HepG2 (cell line): ENCODE data around the gene STK11. TPM values are rescaled to one million over a fixed set of nuclear protein-coding genes. Genes with fewer than 3 reads are reported as not detected.

Source experiments
- ETV6 ChIP-seq: sonication (generic); formaldehyde crosslinking; conservative IDR thresholded peaks from 2 replicates; pipeline ENCODE4 v1.4.0; 2020; ENCODE audit warnings: missing genetic modification reagents
- KDM5A ChIP-seq: fragments of 200-600 bp; sonication (generic); IDR thresholded peaks from 2 replicates; pipeline ENCODE4 v1.7.0; 2018; ENCODE audit warnings: antibody characterized with exemption, mild to moderate bottlenecking, low read length, borderline replicate concordance
- NFATC3 ChIP-seq: sonication (generic); formaldehyde crosslinking; IDR thresholded peaks from 2 replicates; pipeline ENCODE4 v1.5.1; 2020; ENCODE audit warnings: mild to moderate bottlenecking, missing genetic modification reagents
- PHF20 ChIP-seq: sonication (generic); formaldehyde crosslinking; IDR thresholded peaks from 2 replicates; pipeline ENCODE4 v1.5.0; 2020; ENCODE audit warnings: mild to moderate bottlenecking, missing genetic modification reagents
- PLRG1 ChIP-seq: fragments of 450-650 bp; conservative IDR thresholded peaks from 2 replicates; pipeline ENCODE4 v1.6.1; 2016
- POLR2AphosphoS5 ChIP-seq: IDR thresholded peaks from 2 replicates; pipeline ENCODE4 v1.6.1; 2012; ENCODE audit warnings: low read depth, low read length
- SMYD3 ChIP-seq: sonication (generic); formaldehyde crosslinking; IDR thresholded peaks from 2 replicates; pipeline ENCODE4 v1.8.1; 2023; ENCODE audit warnings: mild to moderate bottlenecking, missing genetic modification reagents
- ZBTB7A ChIP-seq: sonication (generic); formaldehyde crosslinking; IDR thresholded peaks from 2 replicates; pipeline ENCODE4 v1.8.0; 2022; ENCODE audit warnings: mild to moderate bottlenecking, missing genetic modification reagents
- ZFAT ChIP-seq: sonication (generic); formaldehyde crosslinking; conservative IDR thresholded peaks from 2 replicates; pipeline ENCODE4 v1.8.1; 2023; ENCODE audit warnings: missing genetic modification reagents, inconsistent platforms
- ZNF570 ChIP-seq: sonication (generic); formaldehyde crosslinking; IDR thresholded peaks from 2 replicates; pipeline ENCODE4 v1.4.0; 2020; ENCODE audit warnings: mild to moderate bottlenecking, missing genetic modification reagents, borderline replicate concordance
- ZNF841 ChIP-seq: sonication (generic); formaldehyde crosslinking; IDR thresholded peaks from 2 replicates; pipeline ENCODE4 v1.8.1; 2023; ENCODE audit warnings: missing genetic modification reagents, borderline replicate concordance
- ZZZ3 ChIP-seq: sonication (generic); formaldehyde crosslinking; IDR thresholded peaks from 2 replicates; pipeline ENCODE4 v1.4.0; 2020; ENCODE audit warnings: missing genetic modification reagents, mild to moderate bottlenecking, borderline replicate concordance
- polyA plus RNA-seq, 8 experiments: library from polyadenylated mRNA; depleted of rRNA in 3 of 8; stranded (reverse) in 7 of 8; unstranded in 1 of 8; fragments of >200 nt; fragmentation: Illumina TruSeq in 4 of 8; extraction: Trizol in 4 of 8; gene quantifications; 2 replicates each; pipeline versions ENCODE4 v1.2.1 to v1.2.3, GENCODE V29; 2011 to 2016; ENCODE audit warnings: low read depth in 4 of 8, missing spikeins in 1 of 8, mixed read lengths in 1 of 8; ENCODE audit not compliant: insufficient read depth in 1 of 8
- total RNA-seq, 5 experiments: library from RNA; depleted of rRNA; stranded (reverse); fragments of >200 nt; fragmentation: Illumina TruSeq; extraction: Trizol; gene quantifications; 2 replicates each; pipeline ENCODE4 v1.2.3, GENCODE V29; 2016; ENCODE audit warnings: low read depth in 1 of 5
- TF ChIP-seq, protein P1 (sequence below): sonication (generic); formaldehyde crosslinking; IDR thresholded peaks from 2 replicates; pipeline ENCODE4 v1.4.0; 2020; ENCODE audit warnings: missing genetic modification reagents, borderline replicate concordance
- TF ChIP-seq, protein P2 (sequence below): sonication (generic); formaldehyde crosslinking; IDR thresholded peaks from 2 replicates; pipeline ENCODE4 v1.8.1; 2023; ENCODE audit warnings: missing genetic modification reagents, mild to moderate bottlenecking, borderline replicate concordance
- TF ChIP-seq, protein P3 (sequence below): sonication (generic); formaldehyde crosslinking; conservative IDR thresholded peaks from 2 replicates; pipeline ENCODE4 v1.4.0; 2020; ENCODE audit warnings: missing genetic modification reagents
- TF ChIP-seq, protein P4 (sequence below): sonication (generic); formaldehyde crosslinking; IDR thresholded peaks from 2 replicates; pipeline ENCODE4 v1.5.0; 2020; ENCODE audit warnings: mild to moderate bottlenecking, missing genetic modification reagents
- TF ChIP-seq, protein P5 (sequence below): sonication (generic); formaldehyde crosslinking; IDR thresholded peaks from 2 replicates; pipeline ENCODE4 v1.4.0; 2020; ENCODE audit warnings: missing genetic modification reagents, mild to moderate bottlenecking, borderline replicate concordance

STK11 gene
- total and polyA plus RNA-seq, 2 of the 13 experiments (the other 11 are each of a cell fraction or from before 2014, with no cell fraction given) = 27.5 to 43.6 TPM

DNA sequence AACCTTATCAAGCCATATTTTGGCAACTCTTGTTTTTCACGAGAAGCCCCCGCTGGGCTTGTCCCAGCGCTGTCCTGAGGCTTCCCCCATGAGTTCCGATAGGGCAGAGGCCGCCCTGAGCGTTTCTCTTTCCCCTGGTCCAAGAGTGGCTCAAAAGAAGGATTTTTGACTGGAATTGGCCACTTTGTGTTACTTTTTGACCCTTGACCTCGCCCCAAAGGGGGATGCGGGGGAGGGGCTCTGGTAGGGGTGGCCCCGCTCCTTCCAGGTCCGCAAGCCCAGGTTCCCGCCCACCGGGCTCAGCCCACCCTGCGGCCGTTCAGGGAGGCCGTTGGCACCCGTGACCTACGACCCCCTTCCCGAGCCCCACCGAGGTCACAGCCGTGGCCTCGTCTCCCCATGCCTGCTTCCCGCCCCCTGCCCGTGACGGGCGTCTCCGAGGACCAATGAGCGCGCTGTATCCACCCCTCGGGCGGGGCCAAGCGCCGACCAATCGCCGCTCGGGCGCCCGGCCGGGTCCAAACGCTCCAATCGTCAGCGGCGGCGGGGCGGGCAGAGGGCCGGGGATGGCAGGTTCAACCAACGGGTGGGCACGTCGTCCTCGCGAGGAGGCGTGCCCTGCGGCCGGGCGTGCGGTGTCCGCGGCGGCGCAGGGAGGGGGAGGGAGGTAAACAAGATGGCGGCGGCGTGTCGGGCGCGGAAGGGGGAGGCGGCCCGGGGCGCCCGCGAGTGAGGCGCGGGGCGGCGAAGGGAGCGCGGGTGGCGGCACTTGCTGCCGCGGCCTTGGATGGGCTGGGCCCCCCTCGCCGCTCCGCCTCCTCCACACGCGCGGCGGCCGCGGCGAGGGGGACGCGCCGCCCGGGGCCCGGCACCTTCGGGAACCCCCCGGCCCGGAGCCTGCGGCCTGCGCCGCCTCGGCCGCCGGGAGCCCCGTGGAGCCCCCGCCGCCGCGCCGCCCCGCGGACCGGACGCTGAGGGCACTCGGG lies at the start of gene STK11 (continued):
- 0 out of 2 replicates have a peak, but pooled peaks have one; percentile 61 for TF ChIP-seq ETV6 (CRISPR knock-in tag)
- peak; percentile 82 for TF ChIP-seq ZBTB7A
- TF ChIP-seq, protein P1, sequence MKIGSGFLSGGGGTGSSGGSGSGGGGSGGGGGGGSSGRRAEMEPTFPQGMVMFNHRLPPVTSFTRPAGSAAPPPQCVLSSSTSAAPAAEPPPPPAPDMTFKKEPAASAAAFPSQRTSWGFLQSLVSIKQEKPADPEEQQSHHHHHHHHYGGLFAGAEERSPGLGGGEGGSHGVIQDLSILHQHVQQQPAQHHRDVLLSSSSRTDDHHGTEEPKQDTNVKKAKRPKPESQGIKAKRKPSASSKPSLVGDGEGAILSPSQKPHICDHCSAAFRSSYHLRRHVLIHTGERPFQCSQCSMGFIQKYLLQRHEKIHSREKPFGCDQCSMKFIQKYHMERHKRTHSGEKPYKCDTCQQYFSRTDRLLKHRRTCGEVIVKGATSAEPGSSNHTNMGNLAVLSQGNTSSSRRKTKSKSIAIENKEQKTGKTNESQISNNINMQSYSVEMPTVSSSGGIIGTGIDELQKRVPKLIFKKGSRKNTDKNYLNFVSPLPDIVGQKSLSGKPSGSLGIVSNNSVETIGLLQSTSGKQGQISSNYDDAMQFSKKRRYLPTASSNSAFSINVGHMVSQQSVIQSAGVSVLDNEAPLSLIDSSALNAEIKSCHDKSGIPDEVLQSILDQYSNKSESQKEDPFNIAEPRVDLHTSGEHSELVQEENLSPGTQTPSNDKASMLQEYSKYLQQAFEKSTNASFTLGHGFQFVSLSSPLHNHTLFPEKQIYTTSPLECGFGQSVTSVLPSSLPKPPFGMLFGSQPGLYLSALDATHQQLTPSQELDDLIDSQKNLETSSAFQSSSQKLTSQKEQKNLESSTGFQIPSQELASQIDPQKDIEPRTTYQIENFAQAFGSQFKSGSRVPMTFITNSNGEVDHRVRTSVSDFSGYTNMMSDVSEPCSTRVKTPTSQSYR (CRISPR knock-in tag) = peak; percentile 60
- TF ChIP-seq ZNF570 (CRISPR knock-in tag) = no peak
- no peak for TF ChIP-seq ZNF841 (CRISPR knock-in tag)
- TF ChIP-seq PLRG1 = no peak
- TF ChIP-seq SMYD3 (CRISPR knock-in tag) = no peak
- TF ChIP-seq KDM5A = no peak; the same call in 1 of the 2 replicates
- TF ChIP-seq, protein P2, sequence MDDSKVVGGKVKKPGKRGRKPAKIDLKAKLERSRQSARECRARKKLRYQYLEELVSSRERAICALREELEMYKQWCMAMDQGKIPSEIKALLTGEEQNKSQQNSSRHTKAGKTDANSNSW (CRISPR knock-in tag) = peak; percentile 73; the same call in 1 of the 2 replicates
- TF ChIP-seq NFATC3 (CRISPR knock-in tag) = 0 out of 2 replicates have a peak, but pooled peaks have one; percentile 59
- TF ChIP-seq POLR2AphosphoS5 = peak; percentile 51; the same call in 1 of the 2 replicates
- TF ChIP-seq, protein P3, sequence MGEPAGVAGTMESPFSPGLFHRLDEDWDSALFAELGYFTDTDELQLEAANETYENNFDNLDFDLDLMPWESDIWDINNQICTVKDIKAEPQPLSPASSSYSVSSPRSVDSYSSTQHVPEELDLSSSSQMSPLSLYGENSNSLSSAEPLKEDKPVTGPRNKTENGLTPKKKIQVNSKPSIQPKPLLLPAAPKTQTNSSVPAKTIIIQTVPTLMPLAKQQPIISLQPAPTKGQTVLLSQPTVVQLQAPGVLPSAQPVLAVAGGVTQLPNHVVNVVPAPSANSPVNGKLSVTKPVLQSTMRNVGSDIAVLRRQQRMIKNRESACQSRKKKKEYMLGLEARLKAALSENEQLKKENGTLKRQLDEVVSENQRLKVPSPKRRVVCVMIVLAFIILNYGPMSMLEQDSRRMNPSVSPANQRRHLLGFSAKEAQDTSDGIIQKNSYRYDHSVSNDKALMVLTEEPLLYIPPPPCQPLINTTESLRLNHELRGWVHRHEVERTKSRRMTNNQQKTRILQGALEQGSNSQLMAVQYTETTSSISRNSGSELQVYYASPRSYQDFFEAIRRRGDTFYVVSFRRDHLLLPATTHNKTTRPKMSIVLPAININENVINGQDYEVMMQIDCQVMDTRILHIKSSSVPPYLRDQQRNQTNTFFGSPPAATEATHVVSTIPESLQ (CRISPR knock-in tag) = no peak
- TF ChIP-seq, protein P4, sequence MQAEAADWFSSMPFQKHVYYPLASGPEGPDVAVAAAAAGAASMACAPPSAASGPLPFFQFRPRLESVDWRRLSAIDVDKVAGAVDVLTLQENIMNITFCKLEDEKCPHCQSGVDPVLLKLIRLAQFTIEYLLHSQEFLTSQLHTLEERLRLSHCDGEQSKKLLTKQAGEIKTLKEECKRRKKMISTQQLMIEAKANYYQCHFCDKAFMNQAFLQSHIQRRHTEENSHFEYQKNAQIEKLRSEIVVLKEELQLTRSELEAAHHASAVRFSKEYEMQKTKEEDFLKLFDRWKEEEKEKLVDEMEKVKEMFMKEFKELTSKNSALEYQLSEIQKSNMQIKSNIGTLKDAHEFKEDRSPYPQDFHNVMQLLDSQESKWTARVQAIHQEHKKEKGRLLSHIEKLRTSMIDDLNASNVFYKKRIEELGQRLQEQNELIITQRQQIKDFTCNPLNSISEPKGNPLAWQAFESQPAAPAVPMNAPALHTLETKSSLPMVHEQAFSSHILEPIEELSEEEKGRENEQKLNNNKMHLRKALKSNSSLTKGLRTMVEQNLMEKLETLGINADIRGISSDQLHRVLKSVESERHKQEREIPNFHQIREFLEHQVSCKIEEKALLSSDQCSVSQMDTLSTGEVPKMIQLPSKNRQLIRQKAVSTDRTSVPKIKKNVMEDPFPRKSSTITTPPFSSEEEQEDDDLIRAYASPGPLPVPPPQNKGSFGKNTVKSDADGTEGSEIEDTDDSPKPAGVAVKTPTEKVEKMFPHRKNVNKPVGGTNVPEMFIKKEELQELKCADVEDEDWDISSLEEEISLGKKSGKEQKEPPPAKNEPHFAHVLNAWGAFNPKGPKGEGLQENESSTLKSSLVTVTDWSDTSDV (CRISPR knock-in tag) = no peak
- TF ChIP-seq ZFAT (CRISPR knock-in tag) = no peak
- TF ChIP-seq, protein P5, sequence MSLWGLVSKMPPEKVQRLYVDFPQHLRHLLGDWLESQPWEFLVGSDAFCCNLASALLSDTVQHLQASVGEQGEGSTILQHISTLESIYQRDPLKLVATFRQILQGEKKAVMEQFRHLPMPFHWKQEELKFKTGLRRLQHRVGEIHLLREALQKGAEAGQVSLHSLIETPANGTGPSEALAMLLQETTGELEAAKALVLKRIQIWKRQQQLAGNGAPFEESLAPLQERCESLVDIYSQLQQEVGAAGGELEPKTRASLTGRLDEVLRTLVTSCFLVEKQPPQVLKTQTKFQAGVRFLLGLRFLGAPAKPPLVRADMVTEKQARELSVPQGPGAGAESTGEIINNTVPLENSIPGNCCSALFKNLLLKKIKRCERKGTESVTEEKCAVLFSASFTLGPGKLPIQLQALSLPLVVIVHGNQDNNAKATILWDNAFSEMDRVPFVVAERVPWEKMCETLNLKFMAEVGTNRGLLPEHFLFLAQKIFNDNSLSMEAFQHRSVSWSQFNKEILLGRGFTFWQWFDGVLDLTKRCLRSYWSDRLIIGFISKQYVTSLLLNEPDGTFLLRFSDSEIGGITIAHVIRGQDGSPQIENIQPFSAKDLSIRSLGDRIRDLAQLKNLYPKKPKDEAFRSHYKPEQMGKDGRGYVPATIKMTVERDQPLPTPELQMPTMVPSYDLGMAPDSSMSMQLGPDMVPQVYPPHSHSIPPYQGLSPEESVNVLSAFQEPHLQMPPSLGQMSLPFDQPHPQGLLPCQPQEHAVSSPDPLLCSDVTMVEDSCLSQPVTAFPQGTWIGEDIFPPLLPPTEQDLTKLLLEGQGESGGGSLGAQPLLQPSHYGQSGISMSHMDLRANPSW (CRISPR knock-in tag) = 0 out of 2 replicates have a peak, but pooled peaks have one; percentile 28
- no peak for TF ChIP-seq ZZZ3 (CRISPR knock-in tag)
- TF ChIP-seq PHF20 (CRISPR knock-in tag) = peak; percentile 41; the same call in 1 of the 2 replicates
